ENCODE measurements around the gene KLC1. TPM values are rescaled to one million over a fixed set of nuclear protein-coding genes. Genes with fewer than 3 reads are reported as not detected.
A peak's percentile ranks its signal among the peaks of the same experiment; 100 is the strongest.

The KLC1 gene
- total and polyA plus RNA-seq, 2 of the 8 experiments (the other 6 are each of a cell fraction or from before 2014, with no cell fraction given) = 84.6 to 134 TPM

DNA sequence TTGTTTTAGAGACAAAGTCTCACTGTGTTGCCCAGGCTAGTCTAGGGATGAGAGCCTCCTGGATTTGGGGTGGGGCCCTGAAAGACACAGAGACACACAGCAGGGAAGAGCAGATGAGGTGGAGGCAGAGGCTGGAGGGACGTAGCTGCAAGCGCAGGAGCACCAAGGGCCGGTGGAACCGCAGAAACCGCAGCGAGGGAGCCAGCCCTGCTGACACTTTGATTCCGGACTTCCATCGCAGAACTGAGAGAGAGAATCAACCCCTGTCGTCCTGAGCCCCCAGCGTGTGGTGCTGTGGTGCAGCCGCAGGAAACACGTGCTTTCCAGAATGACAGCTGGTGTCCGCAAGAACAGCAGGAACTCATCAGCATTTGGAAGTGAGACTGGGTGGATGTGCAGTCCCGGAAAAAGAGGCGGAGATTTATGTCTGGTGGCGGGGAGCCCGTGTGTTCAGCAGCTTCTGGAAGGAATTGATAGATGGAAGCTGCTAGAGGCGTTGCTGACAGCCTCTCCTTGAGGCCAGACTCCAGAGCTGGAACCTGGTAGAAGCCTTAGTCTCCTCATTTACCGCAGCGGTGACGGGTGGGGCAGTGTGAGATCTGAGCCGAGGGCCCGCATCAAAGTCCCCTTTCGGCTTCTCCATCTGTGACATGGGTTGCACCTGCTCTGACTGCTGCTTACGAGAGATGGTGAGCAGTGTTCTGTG, 21.9 kb upstream of the KLC1 start (continued):
- peak; percentile 22 to 24; a peak in 2 of 4 replicates for TF ChIP-seq RAD21 (IDR thresholded peaks at IDR 0.05 in 1 of 2, conservative IDR thresholded peaks at IDR 0.05 in 1 of 2; ENCODE audit: low read depth in 2 of 2, low read length in 2 of 2)
- TF ChIP-seq, protein P1, sequence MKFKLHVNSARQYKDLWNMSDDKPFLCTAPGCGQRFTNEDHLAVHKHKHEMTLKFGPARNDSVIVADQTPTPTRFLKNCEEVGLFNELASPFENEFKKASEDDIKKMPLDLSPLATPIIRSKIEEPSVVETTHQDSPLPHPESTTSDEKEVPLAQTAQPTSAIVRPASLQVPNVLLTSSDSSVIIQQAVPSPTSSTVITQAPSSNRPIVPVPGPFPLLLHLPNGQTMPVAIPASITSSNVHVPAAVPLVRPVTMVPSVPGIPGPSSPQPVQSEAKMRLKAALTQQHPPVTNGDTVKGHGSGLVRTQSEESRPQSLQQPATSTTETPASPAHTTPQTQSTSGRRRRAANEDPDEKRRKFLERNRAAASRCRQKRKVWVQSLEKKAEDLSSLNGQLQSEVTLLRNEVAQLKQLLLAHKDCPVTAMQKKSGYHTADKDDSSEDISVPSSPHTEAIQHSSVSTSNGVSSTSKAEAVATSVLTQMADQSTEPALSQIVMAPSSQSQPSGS (IDR thresholded peaks at IDR 0.05; ENCODE audit: low read length) = no peak
- TF ChIP-seq POLR2A (IDR thresholded peaks at IDR 0.05; ENCODE audit: control extremely low read depth in 1 of 2, low read depth in 2 of 2, low read length in 2 of 2) = no peak
- TF ChIP-seq, protein P2, sequence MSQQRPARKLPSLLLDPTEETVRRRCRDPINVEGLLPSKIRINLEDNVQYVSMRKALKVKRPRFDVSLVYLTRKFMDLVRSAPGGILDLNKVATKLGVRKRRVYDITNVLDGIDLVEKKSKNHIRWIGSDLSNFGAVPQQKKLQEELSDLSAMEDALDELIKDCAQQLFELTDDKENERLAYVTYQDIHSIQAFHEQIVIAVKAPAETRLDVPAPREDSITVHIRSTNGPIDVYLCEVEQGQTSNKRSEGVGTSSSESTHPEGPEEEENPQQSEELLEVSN (IDR thresholded peaks at IDR 0.05) = peak; percentile 78
